Adrenal gland (tissue), 12 donors: ENCODE measurements around the gene TEX14. TPM values are rescaled to one million over a fixed set of nuclear protein-coding genes. Genes with fewer than 3 reads are reported as not detected.

Experiments used
- DNase-seq, 7 donors: peaks; one replicate each; pipeline ENCODE4 v3.0.0-alpha.2; 2019 to 2020
- H3K27ac ChIP-seq, 5 donors: fragments of 200-600 bp; sonication (generic) in 4 of 5; 1 replicate in 3 of 5; 2 replicates in 2 of 5; pipeline versions ENCODE4 v1.5.1 to v1.8.0; 2016 to 2020; ENCODE audit warnings: mild to moderate bottlenecking in 1 of 5
- H3K27me3 ChIP-seq: fragments of 200-600 bp; 2 replicates; pipeline ENCODE4 v1.8.0; 2021
- H3K36me3 ChIP-seq, 2 donors: fragments of 200-600 bp; replicated peaks in 1 of 2; 1 replicate in 1 of 2; 2 replicates in 1 of 2; pipeline versions ENCODE4 v1.5.1 to v1.8.0; 2018 to 2022
- H3K4me1 ChIP-seq, 2 donors: fragments of 200-600 bp; replicated peaks in 1 of 2; 1 replicate in 1 of 2; 2 replicates in 1 of 2; pipeline versions ENCODE4 v1.5.1 to v1.8.0; 2018 to 2021
- H3K4me3 ChIP-seq, 4 donors: fragments of 200-600 bp; sonication (generic) in 3 of 4; one replicate each; pipeline ENCODE4 v1.5.1; 2016 to 2018
- H3K9me3 ChIP-seq, 3 donors: fragments of 200-600 bp; sonication (generic) in 1 of 3; replicated peaks in 1 of 3; 1 replicate in 2 of 3; 2 replicates in 1 of 3; pipeline versions ENCODE4 v1.5.1 to v1.8.0; 2016 to 2021
- POLR2A ChIP-seq, 2 donors: fragments of 450-650 bp; IDR thresholded peaks; one replicate each; pipeline ENCODE4 v1.6.1; 2017; ENCODE audit warnings: antibody characterized with exemption in 2 of 2, mild to moderate bottlenecking in 2 of 2, moderate library complexity in 1 of 2
- WGBS, 4 donors: extraction: QIAGEN DNeasy Blood & Tissue Kit in 2 of 4; methylation state at CpG; one replicate each; pipeline versions ENCODE4 v1.1.5 to v1.1.7; 2013 to 2017; 5-methylcytosine and 5-hydroxymethylcytosine counted together
- intact Hi-C, 2 donors: fragments of 100-400 bp; cut with DNase I; formaldehyde crosslinking; loops; one replicate each; pipeline versions ENCODE4 v1.14.1 to v1.15.0; 2022 to 2023
- polyA plus RNA-seq, 3 donors: library from polyadenylated mRNA; stranded (reverse); fragments of 200-250 nt in 2 of 3; fragments of 350-450 nt in 1 of 3; fragmentation: Illumina TruSeq in 1 of 3; extraction: RNeasy Lipid Tissue Mini Kit (QIAGEN cat#74804) in 1 of 3; gene quantifications; one replicate each; pipeline ENCODE4 v1.2.3, GENCODE V29; 2013 to 2014
- total RNA-seq, 9 donors: library from RNA; depleted of rRNA in 4 of 9; stranded (reverse); fragments of >200 nt in 4 of 9; fragments of 120-200 nt in 1 of 9; fragmentation: NEBNext Ultra II Directional in 1 of 9; extraction: Animal tissue kit (Norgen Biotek cat#: 25700) in 1 of 9; gene quantifications; one replicate each; pipeline versions ENCODE4 v1.1.0 to v1.2.4, GENCODE V29; 2013 to 2023
- TF ChIP-seq, protein P1 (sequence below), 6 experiments: fragments of 450-650 bp in 4 of 6; fragments of 200-600 bp in 2 of 6; sonication (generic) in 1 of 6; IDR thresholded peaks; 1 replicate in 5 of 6; 2 replicates in 1 of 6; pipeline versions ENCODE4 v1.5.1 to v1.8.0; 2016 to 2021; ENCODE audit warnings: antibody characterized with exemption in 6 of 6, mild to moderate bottlenecking in 2 of 6, moderate library complexity in 1 of 6
- donor health status: healthy with polysubstance abuse.
- donor health status: Bipolar disorder and iron deficiency.
- donor health status: DM: yes; HTN: yes; CAD: no.
- donor health status: DM: no; HTN: no; CAD: no.
- donor health status: DM: no; HTN: no; CAD: no.
- donor health status: DM: yes; HTN: yes; CAD: no.

TEX14 gene
- total and polyA plus RNA-seq, 12 donors, result 0.10 to 0.97 (median 0.30) TPM; not detected in 1

DNA sequence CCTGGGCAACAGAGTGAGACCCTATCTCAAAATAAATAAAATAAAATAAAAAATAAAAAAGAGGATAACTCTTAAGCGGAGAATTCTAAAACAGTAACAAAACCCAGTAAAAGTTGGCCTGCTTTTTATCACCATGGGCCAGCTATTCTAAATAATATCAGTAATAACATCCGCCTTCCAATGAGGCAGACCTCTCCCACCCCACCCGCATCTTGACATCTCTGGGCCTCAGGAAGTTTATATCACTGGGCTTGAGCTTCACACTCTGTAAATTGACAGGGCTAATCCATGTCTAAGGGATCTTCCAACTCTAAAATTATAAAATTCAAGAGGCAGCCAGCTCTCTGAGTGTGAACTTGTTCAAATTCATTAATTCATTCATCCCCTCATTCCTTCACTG, 94.5 kb downstream of the TEX14 start:
- 91 to 97% (median 95%) methylated on average over 3 of the region's 3 CpGs for WGBS, 4 donors
- no peaks in the 10 kb centered on the region for H3K27me3 ChIP-seq
- intact Hi-C loops, result no loop called here
- no peaks in the 10 kb centered on the region for H3K4me1 ChIP-seq
- TF ChIP-seq POLR2A (IDR thresholded peaks at IDR 0.05), result no peak
- TF ChIP-seq, protein P1, sequence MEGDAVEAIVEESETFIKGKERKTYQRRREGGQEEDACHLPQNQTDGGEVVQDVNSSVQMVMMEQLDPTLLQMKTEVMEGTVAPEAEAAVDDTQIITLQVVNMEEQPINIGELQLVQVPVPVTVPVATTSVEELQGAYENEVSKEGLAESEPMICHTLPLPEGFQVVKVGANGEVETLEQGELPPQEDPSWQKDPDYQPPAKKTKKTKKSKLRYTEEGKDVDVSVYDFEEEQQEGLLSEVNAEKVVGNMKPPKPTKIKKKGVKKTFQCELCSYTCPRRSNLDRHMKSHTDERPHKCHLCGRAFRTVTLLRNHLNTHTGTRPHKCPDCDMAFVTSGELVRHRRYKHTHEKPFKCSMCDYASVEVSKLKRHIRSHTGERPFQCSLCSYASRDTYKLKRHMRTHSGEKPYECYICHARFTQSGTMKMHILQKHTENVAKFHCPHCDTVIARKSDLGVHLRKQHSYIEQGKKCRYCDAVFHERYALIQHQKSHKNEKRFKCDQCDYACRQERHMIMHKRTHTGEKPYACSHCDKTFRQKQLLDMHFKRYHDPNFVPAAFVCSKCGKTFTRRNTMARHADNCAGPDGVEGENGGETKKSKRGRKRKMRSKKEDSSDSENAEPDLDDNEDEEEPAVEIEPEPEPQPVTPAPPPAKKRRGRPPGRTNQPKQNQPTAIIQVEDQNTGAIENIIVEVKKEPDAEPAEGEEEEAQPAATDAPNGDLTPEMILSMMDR (IDR thresholded peaks at IDR 0.05), result no peak
- no peak for DNase-seq
- H3K4me3 ChIP-seq, result no peak overlapping the region
- H3K36me3 ChIP-seq, result no peaks in the 10 kb centered on the region
- H3K27ac ChIP-seq, result no peak overlapping the region
- H3K9me3 ChIP-seq, result no peaks in the 10 kb centered on the region

DNA sequence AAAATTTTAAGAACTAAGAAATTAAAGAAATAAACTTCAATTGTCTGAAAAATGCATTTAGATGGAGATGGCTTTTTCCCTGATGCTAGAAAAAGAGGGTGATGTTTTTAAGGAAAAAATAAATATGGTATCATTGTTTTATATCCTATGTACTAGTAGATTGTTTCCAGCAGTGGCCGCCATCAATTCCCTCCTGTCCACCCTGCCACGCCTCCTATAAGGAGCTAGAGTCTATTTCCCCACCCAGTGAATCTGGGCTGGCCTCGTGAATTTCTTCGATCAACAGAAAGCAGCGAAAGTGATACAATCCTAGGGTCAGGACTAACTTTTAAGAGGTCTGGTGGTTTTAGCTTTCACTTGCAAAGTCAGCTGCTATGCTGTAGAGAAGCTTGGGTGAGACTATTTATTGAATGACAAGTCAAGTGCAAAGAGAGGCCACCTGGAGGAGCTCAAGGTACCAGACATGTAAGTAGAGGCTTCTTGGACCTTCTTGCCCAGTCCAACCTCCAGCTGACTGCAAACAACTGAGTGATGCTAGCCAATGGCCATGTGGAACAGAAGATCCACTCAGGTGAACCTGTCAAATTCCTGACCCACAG, 96.6 kb downstream of the TEX14 start:
- no peak for DNase-seq
- H3K4me3 ChIP-seq, result no peak overlapping the region
- H3K27ac ChIP-seq, result no peak overlapping the region
- intact Hi-C loops, result no loop called here
- H3K4me1 ChIP-seq, result no peaks in the 10 kb centered on the region
- 87 to 91% (median 90%) methylated on average over 5 of the region's 5 CpGs for WGBS, 4 donors
- no peaks in the 10 kb centered on the region for H3K36me3 ChIP-seq
- TF ChIP-seq, protein P1 (IDR thresholded peaks at IDR 0.05), result no peak
- TF ChIP-seq POLR2A (IDR thresholded peaks at IDR 0.05), result no peak
- H3K9me3 ChIP-seq, result no peaks in the 10 kb centered on the region
- no peaks in the 10 kb centered on the region for H3K27me3 ChIP-seq

DNA sequence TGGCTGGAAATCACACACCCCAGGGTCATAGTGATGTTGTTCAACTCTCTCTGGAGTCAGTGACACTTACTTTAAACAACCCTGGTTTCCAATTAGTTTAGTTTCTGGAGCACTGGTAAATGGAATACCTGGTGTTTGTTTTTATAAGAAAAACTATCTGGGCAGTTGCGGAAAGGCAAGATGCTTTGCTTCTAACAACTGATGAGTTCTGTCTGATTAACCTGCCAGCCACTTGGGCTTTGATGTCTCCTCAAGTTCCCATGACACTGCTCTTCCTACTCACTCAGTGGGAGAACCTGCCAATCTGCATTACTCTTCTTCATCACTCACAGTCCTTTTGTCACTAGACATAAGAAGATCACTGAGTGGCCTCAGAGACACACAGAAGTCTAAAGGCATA, 98.7 kb downstream of the TEX14 start:
- Histone ChIP-seq H3K9me3 (no peaks in the 10 kb centered on the region), H3K36me3 (no peaks in the 10 kb centered on the region), H3K4me3 (no peak overlapping the region), H3K27ac (no peak overlapping the region), H3K4me1 (no peaks in the 10 kb centered on the region), H3K27me3 (no peaks in the 10 kb centered on the region)
- intact Hi-C loops, result no loop called here
- 64 to 81% (median 78%) methylated on average over 1 of the region's 1 CpG for WGBS, 4 donors
- TF ChIP-seq, protein P1 (IDR thresholded peaks at IDR 0.05), result no peak
- no peak for TF ChIP-seq POLR2A (IDR thresholded peaks at IDR 0.05)
- DNase-seq, result no peak

DNA sequence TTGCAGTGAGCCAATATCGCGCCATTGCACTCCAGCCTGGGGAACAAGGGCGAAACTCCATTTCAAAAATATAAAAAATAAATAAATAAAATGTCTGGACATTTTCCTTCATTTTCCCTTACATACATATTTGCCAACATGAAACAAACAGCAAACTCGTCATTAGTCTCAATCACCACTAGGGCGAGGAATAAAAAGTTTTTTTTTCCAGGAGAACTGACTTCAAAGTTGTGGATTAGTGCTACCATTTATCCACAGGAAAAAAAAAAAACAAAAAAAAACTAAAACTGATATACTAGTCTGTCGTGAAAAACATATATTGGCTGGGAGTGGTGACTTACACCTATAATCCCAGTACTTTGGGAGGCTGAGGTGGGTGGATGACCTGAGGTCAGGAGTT, 100.4 kb downstream of the TEX14 start:
- H3K27ac ChIP-seq, result no peak overlapping the region
- no peak for DNase-seq
- H3K36me3 ChIP-seq, result no peaks in the 10 kb centered on the region
- intact Hi-C loops, result no loop called here
- no peaks in the 10 kb centered on the region for H3K9me3 ChIP-seq
- WGBS, 4 donors, result 85 to 93% (median 89%) methylated on average over 6 of the region's 6 CpGs
- no peaks in the 10 kb centered on the region for H3K4me1 ChIP-seq
- H3K27me3 ChIP-seq, result no peaks in the 10 kb centered on the region
- no peak for TF ChIP-seq POLR2A (IDR thresholded peaks at IDR 0.05)
- TF ChIP-seq, protein P1 (IDR thresholded peaks at IDR 0.05), result no peak
- H3K4me3 ChIP-seq, result no peak overlapping the region
